Stimulated activated effector memory CD8-positive, alpha-beta T cell treated with anti-CD3 and anti-CD28 coated beads, Interleukin-12 subunit alpha, Interleukin-12 subunit beta, amount 100 ng/mL, for 72 hours (primary cell): ENCODE data around the gene CBX4.

ENCODE experiments used
- ATAC-seq: fragments of 150-1000 bp; cut with Tn5 transposase; 2 replicates; pipeline ENCODE4 v1.10.0; 2021
- DNase-seq, 2 donors: peaks; one replicate each; pipeline ENCODE4 v3.0.0; 2021 to 2022; ENCODE audit warnings: low spot score in 2 of 2
- H3K27ac Mint-ChIP-seq: one replicate; pipeline ENCODE4 v1.8.0; 2022; ENCODE audit warnings: mild to moderate bottlenecking, mixed read lengths
- H3K36me3 Mint-ChIP-seq: one replicate; pipeline ENCODE4 v1.8.0; 2022; ENCODE audit warnings: mild to moderate bottlenecking, mixed read lengths
- H3K4me1 Mint-ChIP-seq: one replicate; pipeline ENCODE4 v1.8.0; 2022; ENCODE audit warnings: mixed read lengths
- H3K4me3 Mint-ChIP-seq: one replicate; pipeline ENCODE4 v1.8.0; 2022; ENCODE audit warnings: mild to moderate bottlenecking, mixed read lengths
- H3K9me3 Mint-ChIP-seq: one replicate; pipeline ENCODE4 v1.8.0; 2022; ENCODE audit warnings: mixed read lengths

Gene CBX4

DNA sequence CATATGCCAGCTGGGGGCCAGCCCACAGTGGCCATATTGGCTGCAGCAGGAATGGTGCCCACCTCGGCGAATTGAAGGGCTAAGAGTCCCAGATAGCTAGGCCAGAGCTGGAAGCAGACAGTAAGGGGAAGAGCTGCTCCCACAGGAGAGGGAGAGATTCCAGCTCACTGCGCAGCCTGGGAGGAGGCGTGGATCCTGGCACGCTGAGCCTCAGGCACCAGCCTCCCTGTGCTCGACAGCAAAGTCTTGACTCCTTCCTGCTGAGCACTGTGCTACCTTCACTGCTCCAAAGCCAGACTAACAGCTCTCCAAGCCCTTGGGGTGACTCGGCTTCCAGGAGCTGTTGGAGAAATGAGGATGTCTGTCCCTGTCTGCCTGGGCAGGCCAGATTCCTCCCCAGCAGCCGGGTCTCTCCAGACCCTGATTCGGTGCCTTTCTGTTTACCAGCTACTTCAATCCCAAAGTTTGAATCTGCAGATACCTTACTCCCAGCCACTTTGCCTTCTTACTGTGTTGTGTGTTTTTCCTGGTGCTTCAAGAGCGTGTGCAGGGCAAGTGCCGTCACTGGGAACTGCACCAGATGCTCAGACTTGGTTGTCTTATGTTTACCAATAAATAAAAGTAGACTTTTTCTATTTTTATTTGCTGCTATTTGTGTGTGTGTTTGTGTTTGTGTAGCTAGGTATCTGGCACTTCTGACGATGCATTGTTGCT is 52.2 kb downstream of the CBX4 start:
- no peaks in the 10 kb centered on the region for H3K9me3 Mint-ChIP-seq
- H3K36me3 Mint-ChIP-seq = no peaks in the 10 kb centered on the region
- no peak overlapping the region for H3K4me3 Mint-ChIP-seq
- no peak overlapping the region for H3K27ac Mint-ChIP-seq
- ATAC-seq (no peak), DNase-seq (no peak)
- H3K4me1 Mint-ChIP-seq = no peaks in the 10 kb centered on the region

GRCh38 chr17:79785900-79786810 is 53.1 kb downstream of the CBX4 start:
- Mint-ChIP-seq H3K4me1 (no peaks in the 10 kb centered on the region), H3K4me3 (no peak overlapping the region), H3K36me3 (no peaks in the 10 kb centered on the region), H3K9me3 (no peaks in the 10 kb centered on the region), H3K27ac (no peak overlapping the region)
- DNase-seq (no peak), ATAC-seq (no peak)

DNA sequence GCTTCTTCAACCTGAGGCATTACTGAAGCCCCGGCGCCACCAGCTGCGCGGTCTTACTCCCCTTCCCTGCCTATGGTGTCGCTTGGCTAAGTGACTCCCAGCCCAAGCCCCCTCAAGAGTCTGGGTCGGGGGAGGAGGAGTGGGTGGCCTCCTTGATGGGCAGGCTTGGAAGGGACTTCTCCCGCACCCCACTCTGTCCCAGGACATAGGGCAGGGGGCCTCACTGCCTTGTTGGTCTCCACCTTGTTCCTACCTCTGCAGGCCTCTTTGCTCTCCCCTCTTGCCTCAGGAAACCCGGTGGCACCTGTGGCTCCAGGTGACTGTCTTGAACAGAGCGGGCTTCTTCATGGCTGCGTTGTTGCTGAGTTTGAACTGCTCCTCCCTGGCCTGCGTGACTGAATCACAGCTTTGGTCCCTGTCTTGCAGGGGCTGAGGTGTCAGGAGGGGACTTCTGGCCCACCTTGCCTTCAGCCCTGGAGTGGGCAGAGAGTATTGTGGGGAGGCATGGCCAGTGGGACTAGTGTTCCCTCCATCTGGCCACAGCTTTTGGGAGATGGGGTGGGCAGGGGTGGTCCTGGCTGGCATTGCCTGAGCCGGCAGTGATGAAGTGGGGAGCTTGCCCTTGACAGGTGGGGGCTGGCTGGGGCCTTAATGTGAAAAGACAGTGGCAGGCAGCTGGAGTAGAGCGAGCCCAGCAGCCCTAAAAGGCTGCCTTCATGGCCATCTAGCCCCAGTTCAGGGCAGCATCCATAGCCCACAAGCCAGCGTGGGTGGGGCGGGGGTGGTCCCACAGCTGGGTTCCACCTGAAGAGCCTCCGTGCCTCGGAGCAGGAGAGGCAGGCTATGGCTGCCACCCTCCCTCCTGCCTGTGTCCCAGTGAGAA is 54.0 kb downstream of the CBX4 start:
- no peak overlapping the region for H3K4me3 Mint-ChIP-seq
- no peak overlapping the region for H3K27ac Mint-ChIP-seq

GRCh38 chr17:79784353-79785016 is 54.8 kb downstream of the CBX4 start:
- Mint-ChIP-seq H3K27ac (no peak overlapping the region), H3K4me3 (no peak overlapping the region), H3K9me3 (no peaks in the 10 kb centered on the region), H3K4me1 (no peaks in the 10 kb centered on the region), H3K36me3 (no peaks in the 10 kb centered on the region)
- ATAC-seq (no peak), DNase-seq (no peak)

More for the DNA sequence above, 54.0 kb downstream of the CBX4 start:
- Mint-ChIP-seq H3K4me1 (no peaks in the 10 kb centered on the region), H3K9me3 (no peaks in the 10 kb centered on the region), H3K36me3 (no peaks in the 10 kb centered on the region)
- no peak for ATAC-seq
- no peak for DNase-seq

DNA sequence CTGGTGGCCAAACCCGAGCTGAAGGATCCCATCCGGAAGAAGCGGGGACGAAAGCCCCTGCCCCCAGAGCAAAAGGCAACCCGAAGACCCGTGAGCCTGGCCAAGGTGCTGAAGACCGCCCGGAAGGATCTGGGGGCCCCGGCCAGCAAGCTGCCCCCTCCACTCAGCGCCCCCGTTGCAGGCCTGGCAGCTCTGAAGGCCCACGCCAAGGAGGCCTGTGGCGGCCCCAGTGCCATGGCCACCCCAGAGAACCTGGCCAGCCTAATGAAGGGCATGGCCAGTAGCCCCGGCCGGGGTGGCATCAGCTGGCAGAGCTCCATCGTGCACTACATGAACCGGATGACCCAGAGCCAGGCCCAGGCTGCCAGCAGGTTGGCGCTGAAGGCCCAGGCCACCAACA is 55.3 kb downstream of the CBX4 start:
- no peak for DNase-seq
- Mint-ChIP-seq H3K9me3 (no peaks in the 10 kb centered on the region), H3K27ac (no peak overlapping the region), H3K36me3 (peaks cover 1% of the 10 kb centered on the region), H3K4me1 (peaks cover 2% of the 10 kb centered on the region), H3K4me3 (no peak overlapping the region)
- no peak for ATAC-seq
